GM12878 (cell line): ENCODE data around the gene KRTAP12-4. TPM values are rescaled to one million over a fixed set of nuclear protein-coding genes. Genes with fewer than 3 reads are reported as not detected.

Source experiments
- ATAC-seq: fragments of 200-7000 bp; cut with Tn5 transposase; 3 replicates; pipeline ENCODE4 v1.9.1; 2020; ENCODE audit warnings: mild to moderate bottlenecking, moderate library complexity
- BruUV-seq: library from RNA; stranded (reverse); fragments of 400-500 nt; replicated peaks from 2 replicates; lab custom pipeline; 2021; lab: Mats Ljungman, UMichigan
- CTCF ChIA-PET: fragments of 300-600 bp; sonication (Branson Sonifier 250); formaldehyde crosslinking; extraction: SDS; loops from one replicate; lab custom pipeline; 2021; ENCODE audit warnings: inconsistent platforms; lab: Yijun Ruan, JAX
- POLR2A ChIA-PET: fragments of 350-600 bp; formaldehyde crosslinking; extraction: SDS; loops from one replicate; lab custom pipeline; 2021; ENCODE audit warnings: inconsistent platforms; lab: Charles Lee
- RAD21 ChIA-PET: fragments of 300-600 bp; sonication (Branson Sonifier 250); formaldehyde crosslinking; loops from one replicate; lab custom pipeline; 2023; ENCODE audit warnings: antibody characterized with exemption; ENCODE audit not compliant: unreplicated experiment; lab: Charles Lee
- SMC1A ChIA-PET: fragments of 300-600 bp; sonication (Branson Sonifier 250); formaldehyde crosslinking; loops from one replicate; lab custom pipeline; 2023; ENCODE audit not compliant: unreplicated experiment, uncharacterized antibody; lab: Charles Lee
- DNase-seq: peaks from one replicate; pipeline ENCODE4 v3.0.0-alpha.2; 2011; ENCODE audit warnings: low read depth, low spot score
- FAIRE-seq: peaks from 3 replicates; lab custom pipeline; 2011; peaks lifted over from hg19 to GRCh38; lab: Jason Lieb, UNC
- H2AFZ ChIP-seq: 2 replicates; pipeline ENCODE4 v1.6.0; 2011; ENCODE audit warnings: low read depth, low read length, control low read depth; ENCODE audit not compliant: control insufficient read depth
- H3K27ac ChIP-seq: 2 replicates; pipeline ENCODE4 v1.5.1; 2011; ENCODE audit warnings: control low read depth; ENCODE audit not compliant: control insufficient read depth, insufficient read depth
- H3K27me3 ChIP-seq, 2 experiments: replicated peaks in 1 of 2; 2 replicates each; pipeline versions ENCODE4 v1.6.0 to v1.6.1; 2011; ENCODE audit warnings: low read length in 1 of 2; ENCODE audit not compliant: control insufficient read depth in 2 of 2, insufficient read depth in 2 of 2
- H3K36me3 ChIP-seq, 2 experiments: 2 replicates each; pipeline ENCODE4 v1.5.1; 2011; ENCODE audit warnings: low read length in 1 of 2; ENCODE audit not compliant: control insufficient read depth in 2 of 2, insufficient read depth in 2 of 2
- H3K4me1 ChIP-seq: 2 replicates; pipeline ENCODE4 v1.6.1; 2011; ENCODE audit warnings: mild to moderate bottlenecking, low read length, moderate library complexity, mixed read lengths; ENCODE audit not compliant: control insufficient read depth, insufficient read depth
- H3K4me2 ChIP-seq: 2 replicates; pipeline ENCODE4 v1.6.0; 2011; ENCODE audit warnings: control low read depth; ENCODE audit not compliant: control insufficient read depth, insufficient read depth
- H3K4me3 ChIP-seq: fragments of 200-600 bp; sonication (generic); 2 replicates; pipeline ENCODE4 v1.5.1; 2016
- H3K79me2 ChIP-seq: 2 replicates; pipeline ENCODE4 v1.6.0; 2011; ENCODE audit warnings: low read length; ENCODE audit not compliant: control insufficient read depth, insufficient read depth
- H3K9ac ChIP-seq: 2 replicates; pipeline ENCODE4 v1.8.0; 2011; ENCODE audit warnings: low read length, control low read depth, mixed read lengths; ENCODE audit not compliant: control insufficient read depth, insufficient read depth
- H3K9me3 ChIP-seq: replicated peaks from 3 replicates; pipeline ENCODE4 v1.5.1; 2011; ENCODE audit warnings: mild to moderate bottlenecking, low read length; ENCODE audit not compliant: control insufficient read depth, insufficient read depth
- H4K20me1 ChIP-seq: 2 replicates; pipeline ENCODE4 v1.6.0; 2011; ENCODE audit not compliant: control insufficient read depth, insufficient read depth
- BRCA1 ChIP-seq: IDR thresholded peaks from 2 replicates; pipeline ENCODE4 v1.6.1; 2011; ENCODE audit warnings: low read depth, low read length, improper control_type of control experiment
- CHD2 ChIP-seq: IDR thresholded peaks from 2 replicates; pipeline ENCODE4 v1.6.1; 2011; ENCODE audit warnings: low read depth, low read length, improper control_type of control experiment, borderline replicate concordance
- CREM ChIP-seq: IDR thresholded peaks from 2 replicates; pipeline ENCODE4 v1.6.1; 2014; ENCODE audit warnings: antibody characterized with exemption, low read depth
- EED ChIP-seq: sonication (generic); IDR thresholded peaks from 2 replicates; pipeline ENCODE4 v1.6.1; 2016; ENCODE audit warnings: antibody characterized with exemption, low read depth
- JUND ChIP-seq: IDR thresholded peaks from 2 replicates; pipeline ENCODE4 v1.6.1; 2012; ENCODE audit warnings: low read depth, mild to moderate bottlenecking, low read length, improper control_type of control experiment, moderate library complexity
- MTA2 ChIP-seq: fragments of 450-650 bp; IDR thresholded peaks from 2 replicates; pipeline ENCODE4 v1.6.1; 2016; ENCODE audit warnings: low read depth, mild to moderate bottlenecking, moderate library complexity
- NBN ChIP-seq: fragments of 450-650 bp; IDR thresholded peaks from 2 replicates; pipeline ENCODE4 v1.6.1; 2016
- POLR2A ChIP-seq: IDR thresholded peaks from 2 replicates; pipeline ENCODE4 v1.6.1; 2011; ENCODE audit warnings: low read depth, mild to moderate bottlenecking, low read length
- SIX5 ChIP-seq: IDR thresholded peaks from 2 replicates; pipeline ENCODE4 v1.6.1; 2011; ENCODE audit warnings: mild to moderate bottlenecking, low read depth, low read length, moderate library complexity; ENCODE audit not compliant: severe bottlenecking
- TCF12 ChIP-seq: IDR thresholded peaks from 2 replicates; pipeline ENCODE4 v1.6.1; 2011; ENCODE audit warnings: low read depth, mild to moderate bottlenecking, low read length
- WGBS: methylation state at CpG from one replicate; pipeline ENCODE4 v1.1.6; 2016; ENCODE audit warnings: low lambda C conversion rate; ENCODE audit not compliant: insufficient replicate concordance, insufficient coverage; ENCODE audit errors: missing lambda C conversion rate; 5-methylcytosine and 5-hydroxymethylcytosine counted together
- in situ Hi-C: fragments of 300-500 bp; cut with MboI; formaldehyde crosslinking; loops from 9 replicates; pipeline ENCODE4 v1.14.3; 2018; ENCODE audit warnings: mixed read lengths
- intact Hi-C: fragments of 100-400 bp; cut with micrococcal nuclease; formaldehyde crosslinking; loops from one replicate; pipeline ENCODE4 v1.14.2; 2022; ENCODE audit not compliant: unreplicated experiment
- polyA plus RNA-seq, 11 experiments: library from polyadenylated mRNA; depleted of rRNA in 4 of 11; unstranded in 6 of 11; stranded (reverse) in 5 of 11; fragments of >200 nt; fragmentation: Nextera tagmentation in 4 of 11; fragmentation: Illumina TruSeq in 1 of 11; extraction: Ambion mirVana in 4 of 11; extraction: Trizol in 1 of 11; gene quantifications; 1 replicate in 1 of 11; 2 replicates in 10 of 11; pipeline versions ENCODE4 v1.2.1 to v1.2.3, GENCODE V29; 2011 to 2016; ENCODE audit warnings: inconsistent platforms in 2 of 11, missing spikeins in 2 of 11, low read depth in 1 of 11
- total RNA-seq, 4 experiments: library from RNA; depleted of rRNA in 3 of 4; stranded (reverse); fragments of >200 nt in 3 of 4; fragmentation: Illumina TruSeq in 1 of 4; extraction: Trizol in 1 of 4; gene quantifications; 2 replicates each; pipeline versions ENCODE4 v1.2.1 to v1.2.3, GENCODE V29; 2013 to 2021
- TF ChIP-seq, protein P1 (sequence below): fragments of 450-650 bp; conservative IDR thresholded peaks from 2 replicates; pipeline ENCODE4 v1.6.1; 2017; ENCODE audit warnings: mild to moderate bottlenecking, moderate library complexity
- TF ChIP-seq, protein P2 (sequence below): fragments of 450-650 bp; IDR thresholded peaks from 2 replicates; pipeline ENCODE4 v1.6.1; 2017; ENCODE audit warnings: antibody characterized with exemption, mild to moderate bottlenecking, moderate library complexity
- TF ChIP-seq, protein P3 (sequence below): fragments of 450-650 bp; formaldehyde crosslinking; IDR thresholded peaks from 2 replicates; pipeline ENCODE4 v1.5.0; 2022; ENCODE audit warnings: mild to moderate bottlenecking, missing genetic modification characterization

The KRTAP12-4 gene
- total and polyA plus RNA-seq, 10 of the 15 experiments (the other 5 are each of a cell fraction or from before 2014, with no cell fraction given), result not detected

DNA sequence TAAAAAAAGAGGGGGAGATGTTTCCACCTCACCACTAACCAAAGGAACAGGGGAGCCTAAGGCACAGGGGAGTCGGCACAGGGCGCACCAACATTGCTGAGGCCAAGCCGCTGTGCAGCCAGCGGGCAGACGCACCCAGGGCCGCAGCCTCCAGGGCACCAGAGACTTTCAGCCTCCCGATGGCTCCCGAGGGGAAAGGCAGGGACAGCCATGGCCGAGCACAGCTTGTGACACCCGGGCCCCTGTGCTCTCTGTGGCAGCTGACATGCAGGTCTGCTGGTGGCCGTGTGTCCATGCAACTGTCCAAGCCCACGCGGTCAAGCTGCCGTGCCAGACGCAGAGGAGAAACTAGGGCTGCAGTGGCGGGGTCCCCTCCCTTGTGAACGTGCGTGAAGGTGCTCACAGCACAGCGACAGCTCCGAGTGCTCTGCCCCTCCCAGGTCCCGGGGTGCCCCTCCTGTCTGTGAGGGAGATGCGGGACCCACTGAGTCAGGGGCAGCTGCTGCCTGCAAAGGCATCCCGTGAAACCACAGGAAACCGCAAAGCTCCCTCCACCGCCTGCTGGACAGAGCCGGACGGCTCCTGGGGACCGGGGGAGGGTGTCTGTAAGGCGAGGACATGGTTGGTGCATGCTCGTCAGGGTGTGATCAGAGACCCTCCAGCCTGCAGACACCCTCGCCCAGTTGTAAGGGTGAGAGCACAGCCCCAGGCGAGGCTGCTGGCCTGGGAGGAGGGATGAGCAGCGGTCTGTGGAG lies 5.7 kb downstream of the KRTAP12-4 start:
- no peak for ATAC-seq
- FAIRE-seq, result no peak
- in situ Hi-C loops (no loop called here), intact Hi-C loops (no loop called here)
- peaks cover under 1% of the 10 kb centered on the region; the same call in 1 of the 3 replicates for H3K9me3 ChIP-seq
- H4K20me1 ChIP-seq, result no peaks in the 10 kb centered on the region
- ChIA-PET CTCF (no interaction called here), RAD21 (no interaction called here), SMC1A (no interaction called here), POLR2A (no interaction called here)
- no peak overlapping the region for H3K27ac ChIP-seq
- H3K9ac ChIP-seq, result no peak overlapping the region
- DNase-seq, result no peak
- no peaks in the 10 kb centered on the region for H3K36me3 ChIP-seq
- no peaks in the 10 kb centered on the region for H3K27me3 ChIP-seq
- no peak overlapping the region for H2AFZ ChIP-seq
- no peak overlapping the region for H3K4me2 ChIP-seq
- H3K79me2 ChIP-seq, result no peaks in the 10 kb centered on the region
- BruUV-seq, result no TSS peak
- no peak for TF ChIP-seq NBN
- TF ChIP-seq POLR2A, result no peak
- no peak for TF ChIP-seq CHD2
- TF ChIP-seq EED, result no peak
- no peak for TF ChIP-seq CREM
- TF ChIP-seq, protein P1, sequence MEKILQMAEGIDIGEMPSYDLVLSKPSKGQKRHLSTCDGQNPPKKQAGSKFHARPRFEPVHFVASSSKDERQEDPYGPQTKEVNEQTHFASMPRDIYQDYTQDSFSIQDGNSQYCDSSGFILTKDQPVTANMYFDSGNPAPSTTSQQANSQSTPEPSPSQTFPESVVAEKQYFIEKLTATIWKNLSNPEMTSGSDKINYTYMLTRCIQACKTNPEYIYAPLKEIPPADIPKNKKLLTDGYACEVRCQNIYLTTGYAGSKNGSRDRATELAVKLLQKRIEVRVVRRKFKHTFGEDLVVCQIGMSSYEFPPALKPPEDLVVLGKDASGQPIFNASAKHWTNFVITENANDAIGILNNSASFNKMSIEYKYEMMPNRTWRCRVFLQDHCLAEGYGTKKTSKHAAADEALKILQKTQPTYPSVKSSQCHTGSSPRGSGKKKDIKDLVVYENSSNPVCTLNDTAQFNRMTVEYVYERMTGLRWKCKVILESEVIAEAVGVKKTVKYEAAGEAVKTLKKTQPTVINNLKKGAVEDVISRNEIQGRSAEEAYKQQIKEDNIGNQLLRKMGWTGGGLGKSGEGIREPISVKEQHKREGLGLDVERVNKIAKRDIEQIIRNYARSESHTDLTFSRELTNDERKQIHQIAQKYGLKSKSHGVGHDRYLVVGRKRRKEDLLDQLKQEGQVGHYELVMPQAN, result no peak
- TF ChIP-seq, protein P2, sequence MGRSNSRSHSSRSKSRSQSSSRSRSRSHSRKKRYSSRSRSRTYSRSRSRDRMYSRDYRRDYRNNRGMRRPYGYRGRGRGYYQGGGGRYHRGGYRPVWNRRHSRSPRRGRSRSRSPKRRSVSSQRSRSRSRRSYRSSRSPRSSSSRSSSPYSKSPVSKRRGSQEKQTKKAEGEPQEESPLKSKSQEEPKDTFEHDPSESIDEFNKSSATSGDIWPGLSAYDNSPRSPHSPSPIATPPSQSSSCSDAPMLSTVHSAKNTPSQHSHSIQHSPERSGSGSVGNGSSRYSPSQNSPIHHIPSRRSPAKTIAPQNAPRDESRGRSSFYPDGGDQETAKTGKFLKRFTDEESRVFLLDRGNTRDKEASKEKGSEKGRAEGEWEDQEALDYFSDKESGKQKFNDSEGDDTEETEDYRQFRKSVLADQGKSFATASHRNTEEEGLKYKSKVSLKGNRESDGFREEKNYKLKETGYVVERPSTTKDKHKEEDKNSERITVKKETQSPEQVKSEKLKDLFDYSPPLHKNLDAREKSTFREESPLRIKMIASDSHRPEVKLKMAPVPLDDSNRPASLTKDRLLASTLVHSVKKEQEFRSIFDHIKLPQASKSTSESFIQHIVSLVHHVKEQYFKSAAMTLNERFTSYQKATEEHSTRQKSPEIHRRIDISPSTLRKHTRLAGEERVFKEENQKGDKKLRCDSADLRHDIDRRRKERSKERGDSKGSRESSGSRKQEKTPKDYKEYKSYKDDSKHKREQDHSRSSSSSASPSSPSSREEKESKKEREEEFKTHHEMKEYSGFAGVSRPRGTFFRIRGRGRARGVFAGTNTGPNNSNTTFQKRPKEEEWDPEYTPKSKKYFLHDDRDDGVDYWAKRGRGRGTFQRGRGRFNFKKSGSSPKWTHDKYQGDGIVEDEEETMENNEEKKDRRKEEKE, result no peak
- TF ChIP-seq TCF12, result no peak
- TF ChIP-seq, protein P3, sequence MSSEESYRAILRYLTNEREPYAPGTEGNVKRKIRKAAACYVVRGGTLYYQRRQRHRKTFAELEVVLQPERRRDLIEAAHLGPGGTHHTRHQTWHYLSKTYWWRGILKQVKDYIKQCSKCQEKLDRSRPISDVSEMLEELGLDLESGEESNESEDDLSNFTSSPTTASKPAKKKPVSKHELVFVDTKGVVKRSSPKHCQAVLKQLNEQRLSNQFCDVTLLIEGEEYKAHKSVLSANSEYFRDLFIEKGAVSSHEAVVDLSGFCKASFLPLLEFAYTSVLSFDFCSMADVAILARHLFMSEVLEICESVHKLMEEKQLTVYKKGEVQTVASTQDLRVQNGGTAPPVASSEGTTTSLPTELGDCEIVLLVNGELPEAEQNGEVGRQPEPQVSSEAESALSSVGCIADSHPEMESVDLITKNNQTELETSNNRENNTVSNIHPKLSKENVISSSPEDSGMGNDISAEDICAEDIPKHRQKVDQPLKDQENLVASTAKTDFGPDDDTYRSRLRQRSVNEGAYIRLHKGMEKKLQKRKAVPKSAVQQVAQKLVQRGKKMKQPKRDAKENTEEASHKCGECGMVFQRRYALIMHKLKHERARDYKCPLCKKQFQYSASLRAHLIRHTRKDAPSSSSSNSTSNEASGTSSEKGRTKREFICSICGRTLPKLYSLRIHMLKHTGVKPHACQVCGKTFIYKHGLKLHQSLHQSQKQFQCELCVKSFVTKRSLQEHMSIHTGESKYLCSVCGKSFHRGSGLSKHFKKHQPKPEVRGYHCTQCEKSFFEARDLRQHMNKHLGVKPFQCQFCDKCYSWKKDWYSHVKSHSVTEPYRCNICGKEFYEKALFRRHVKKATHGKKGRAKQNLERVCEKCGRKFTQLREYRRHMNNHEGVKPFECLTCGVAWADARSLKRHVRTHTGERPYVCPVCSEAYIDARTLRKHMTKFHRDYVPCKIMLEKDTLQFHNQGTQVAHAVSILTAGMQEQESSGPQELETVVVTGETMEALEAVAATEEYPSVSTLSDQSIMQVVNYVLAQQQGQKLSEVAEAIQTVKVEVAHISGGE, result no peak
- TF ChIP-seq JUND, result no peak
- no peak for TF ChIP-seq MTA2
- TF ChIP-seq SIX5, result no peak
- no peak for TF ChIP-seq BRCA1
- 41% methylated on average over 33 of the region's 33 CpGs for WGBS
- no peak overlapping the region for H3K4me3 ChIP-seq
- no peaks in the 10 kb centered on the region for H3K4me1 ChIP-seq
